GM23338 (cell line): ENCODE data around the gene CCDC57. TPM values are rescaled to one million over a fixed set of nuclear protein-coding genes. Genes with fewer than 3 reads are reported as not detected.

Source experiments
- ATAC-seq: fragments of 200-7000 bp; cut with Tn5 transposase; 3 replicates; pipeline ENCODE4 v1.9.1; 2020
- DNase-seq: peaks from one replicate; pipeline ENCODE4 v3.0.0-alpha.2; 2015; ENCODE audit warnings: low spot score
- H2AFZ ChIP-seq: fragments of 200-600 bp; sonication (generic); 2 replicates; pipeline ENCODE4 v1.8.0; 2016; ENCODE audit warnings: antibody characterized with exemption, mild to moderate bottlenecking, moderate library complexity
- H3F3A ChIP-seq: fragments of 200-600 bp; sonication (generic); replicated peaks from 2 replicates; pipeline ENCODE4 v1.8.0; 2017; ENCODE audit warnings: antibody characterized with exemption, mixed run types, low read depth
- H3K27ac ChIP-seq: fragments of 200-600 bp; sonication (generic); 2 replicates; pipeline ENCODE4 v1.6.1; 2016; ENCODE audit warnings: low read depth
- H3K27me3 ChIP-seq: fragments of 200-600 bp; sonication (generic); 2 replicates; pipeline ENCODE4 v1.8.0; 2016; ENCODE audit warnings: mild to moderate bottlenecking, mixed run types, moderate library complexity; ENCODE audit not compliant: insufficient read depth
- H3K36me3 ChIP-seq: fragments of 200-600 bp; sonication (generic); 2 replicates; pipeline ENCODE4 v1.8.0; 2016; ENCODE audit warnings: mild to moderate bottlenecking; ENCODE audit not compliant: insufficient read depth
- H3K4me1 ChIP-seq: fragments of 200-600 bp; sonication (generic); 2 replicates; pipeline ENCODE4 v1.8.0; 2016; ENCODE audit warnings: mild to moderate bottlenecking, moderate library complexity; ENCODE audit not compliant: insufficient read depth
- H3K4me2 ChIP-seq: fragments of 200-600 bp; sonication (generic); 2 replicates; pipeline ENCODE4 v1.7.1; 2017; ENCODE audit warnings: mixed run types
- H3K4me3 ChIP-seq: fragments of 200-600 bp; sonication (generic); 2 replicates; pipeline ENCODE4 v1.6.1; 2016; ENCODE audit warnings: mixed run types
- H3K79me2 ChIP-seq: fragments of 200-600 bp; sonication (generic); replicated peaks from 2 replicates; pipeline ENCODE4 v1.8.0; 2017; ENCODE audit warnings: mild to moderate bottlenecking; ENCODE audit not compliant: insufficient read depth
- H3K9me2 ChIP-seq: fragments of 200-600 bp; sonication (generic); 2 replicates; pipeline ENCODE4 v1.8.0; 2017; ENCODE audit not compliant: insufficient read depth
- H4K20me1 ChIP-seq: fragments of 200-600 bp; sonication (generic); replicated peaks from 2 replicates; pipeline ENCODE4 v1.8.0; 2017; ENCODE audit warnings: mild to moderate bottlenecking; ENCODE audit not compliant: insufficient read depth
- H3K27ac Mint-ChIP-seq: 2 replicates; pipeline ENCODE4 v1.8.0; 2020; ENCODE audit warnings: inconsistent platforms, mild to moderate bottlenecking, moderate library complexity, mixed read lengths
- H3K27me3 Mint-ChIP-seq: 3 replicates; pipeline ENCODE4 v1.8.0; 2022; ENCODE audit warnings: low read depth, mild to moderate bottlenecking, moderate library complexity, mixed read lengths, inconsistent platforms; ENCODE audit not compliant: insufficient read depth, poor library complexity
- H3K36me3 Mint-ChIP-seq: 3 replicates; pipeline ENCODE4 v1.8.0; 2021; ENCODE audit warnings: low read depth, mild to moderate bottlenecking, inconsistent platforms, moderate library complexity, mixed read lengths
- H3K4me1 Mint-ChIP-seq: 3 replicates; pipeline ENCODE4 v1.8.0; 2020; ENCODE audit warnings: mild to moderate bottlenecking, inconsistent platforms, mixed read lengths
- H3K4me3 Mint-ChIP-seq: 3 replicates; pipeline ENCODE4 v1.8.0; 2021; ENCODE audit warnings: moderate library complexity, mild to moderate bottlenecking, inconsistent platforms, mixed read lengths
- H3K9me3 Mint-ChIP-seq: 3 replicates; pipeline ENCODE4 v1.8.0; 2020; ENCODE audit warnings: moderate library complexity, mild to moderate bottlenecking, inconsistent platforms, mixed read lengths
- CREB1 ChIP-seq: fragments of 250-450 bp; sonication (Bioruptor Pico); IDR thresholded peaks from 2 replicates; pipeline ENCODE4 v1.5.0; 2020; ENCODE audit warnings: low read depth, mild to moderate bottlenecking, moderate library complexity
- EZH2 ChIP-seq: fragments of 200-600 bp; sonication (generic); IDR thresholded peaks from one replicate; pipeline ENCODE4 v1.8.0; 2017; ENCODE audit warnings: antibody characterized with exemption, mild to moderate bottlenecking, low read depth; ENCODE audit not compliant: unreplicated experiment
- EZH2phosphoT487 ChIP-seq: fragments of 200-600 bp; sonication (generic); IDR thresholded peaks from one replicate; pipeline ENCODE4 v1.8.1; 2018; ENCODE audit warnings: antibody characterized with exemption; ENCODE audit not compliant: unreplicated experiment
- JUNB ChIP-seq: IDR thresholded peaks from one replicate; pipeline ENCODE4 v1.6.1; 2016; ENCODE audit warnings: antibody characterized with exemption; ENCODE audit not compliant: unreplicated experiment
- NANOG ChIP-seq: IDR thresholded peaks from 2 replicates; pipeline ENCODE4 v1.6.1; 2016; ENCODE audit warnings: antibody characterized with exemption, borderline replicate concordance
- POLR2AphosphoS5 ChIP-seq: IDR thresholded peaks from 2 replicates; pipeline ENCODE4 v1.6.1; 2016; ENCODE audit warnings: antibody characterized with exemption, low read depth
- REST ChIP-seq: IDR thresholded peaks from one replicate; pipeline ENCODE4 v1.6.1; 2018; ENCODE audit warnings: antibody characterized with exemption; ENCODE audit not compliant: unreplicated experiment
- STAT1 ChIP-seq: IDR thresholded peaks from one replicate; pipeline ENCODE4 v1.6.1; 2016; ENCODE audit warnings: antibody characterized with exemption; ENCODE audit not compliant: unreplicated experiment
- ZNF114 ChIP-seq: fragments of 250-450 bp; sonication (Bioruptor Pico); IDR thresholded peaks from 2 replicates; pipeline ENCODE4 v1.5.0; 2020; ENCODE audit warnings: mild to moderate bottlenecking, moderate library complexity
- ZNF331 ChIP-seq: fragments of 250-450 bp; sonication (Bioruptor Pico); IDR thresholded peaks from 2 replicates; pipeline ENCODE4 v1.5.0; 2020; ENCODE audit warnings: low read depth, mild to moderate bottlenecking, moderate library complexity
- ZNF462 ChIP-seq: fragments of 250-450 bp; sonication (Bioruptor Pico); IDR thresholded peaks from 2 replicates; pipeline ENCODE4 v1.5.0; 2020; ENCODE audit warnings: mild to moderate bottlenecking, moderate library complexity
- polyA plus RNA-seq: library from polyadenylated mRNA; unstranded; fragments of >200 nt; fragmentation: Nextera tagmentation; extraction: Ambion mirVana; gene quantifications from 2 replicates; pipeline ENCODE4 v1.2.1, GENCODE V29; 2016
- total RNA-seq: library from RNA; depleted of rRNA; stranded (reverse); fragments of >200 nt; shearing (Covaris generic); gene quantifications from 2 replicates; pipeline ENCODE4 v1.2.3, GENCODE V29; 2014
- TF ChIP-seq, protein P1 (sequence below): IDR thresholded peaks from 2 replicates; pipeline ENCODE4 v1.6.1; 2016; ENCODE audit warnings: antibody characterized with exemption
- TF ChIP-seq, protein P2 (sequence below), 2 experiments: fragments of 200-600 bp in 1 of 2; sonication (generic) in 1 of 2; conservative IDR thresholded peaks; 2 replicates each; pipeline versions ENCODE4 v1.5.1 to v1.6.1; 2016 to 2017; ENCODE audit warnings: antibody characterized with exemption in 2 of 2, low read depth in 2 of 2, mild to moderate bottlenecking in 2 of 2, moderate library complexity in 1 of 2

Gene CCDC57
- total and polyA plus RNA-seq, 2 experiments from 2014 or later = 7.0 to 16.3 TPM

- no peaks in the 10 kb centered on the region for H3K27me3 ChIP-seq
- H2AFZ ChIP-seq = no peak overlapping the region
- peaks cover 29% of the 10 kb centered on the region for H4K20me1 ChIP-seq
- peaks cover 27% of the 10 kb centered on the region for H3K4me1 ChIP-seq
- TF ChIP-seq, protein P1, sequence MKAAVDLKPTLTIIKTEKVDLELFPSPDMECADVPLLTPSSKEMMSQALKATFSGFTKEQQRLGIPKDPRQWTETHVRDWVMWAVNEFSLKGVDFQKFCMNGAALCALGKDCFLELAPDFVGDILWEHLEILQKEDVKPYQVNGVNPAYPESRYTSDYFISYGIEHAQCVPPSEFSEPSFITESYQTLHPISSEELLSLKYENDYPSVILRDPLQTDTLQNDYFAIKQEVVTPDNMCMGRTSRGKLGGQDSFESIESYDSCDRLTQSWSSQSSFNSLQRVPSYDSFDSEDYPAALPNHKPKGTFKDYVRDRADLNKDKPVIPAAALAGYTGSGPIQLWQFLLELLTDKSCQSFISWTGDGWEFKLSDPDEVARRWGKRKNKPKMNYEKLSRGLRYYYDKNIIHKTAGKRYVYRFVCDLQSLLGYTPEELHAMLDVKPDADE = no peak
- TF ChIP-seq POLR2AphosphoS5 = no peak
- TF ChIP-seq EZH2phosphoT487 = no peak
- no peak for TF ChIP-seq CREB1 (CRISPR knock-in tag)
- TF ChIP-seq ZNF331 (CRISPR knock-in tag) = no peak
- no peak for TF ChIP-seq EZH2
- no peak for TF ChIP-seq REST
- TF ChIP-seq JUNB = no peak
- TF ChIP-seq, protein P2, sequence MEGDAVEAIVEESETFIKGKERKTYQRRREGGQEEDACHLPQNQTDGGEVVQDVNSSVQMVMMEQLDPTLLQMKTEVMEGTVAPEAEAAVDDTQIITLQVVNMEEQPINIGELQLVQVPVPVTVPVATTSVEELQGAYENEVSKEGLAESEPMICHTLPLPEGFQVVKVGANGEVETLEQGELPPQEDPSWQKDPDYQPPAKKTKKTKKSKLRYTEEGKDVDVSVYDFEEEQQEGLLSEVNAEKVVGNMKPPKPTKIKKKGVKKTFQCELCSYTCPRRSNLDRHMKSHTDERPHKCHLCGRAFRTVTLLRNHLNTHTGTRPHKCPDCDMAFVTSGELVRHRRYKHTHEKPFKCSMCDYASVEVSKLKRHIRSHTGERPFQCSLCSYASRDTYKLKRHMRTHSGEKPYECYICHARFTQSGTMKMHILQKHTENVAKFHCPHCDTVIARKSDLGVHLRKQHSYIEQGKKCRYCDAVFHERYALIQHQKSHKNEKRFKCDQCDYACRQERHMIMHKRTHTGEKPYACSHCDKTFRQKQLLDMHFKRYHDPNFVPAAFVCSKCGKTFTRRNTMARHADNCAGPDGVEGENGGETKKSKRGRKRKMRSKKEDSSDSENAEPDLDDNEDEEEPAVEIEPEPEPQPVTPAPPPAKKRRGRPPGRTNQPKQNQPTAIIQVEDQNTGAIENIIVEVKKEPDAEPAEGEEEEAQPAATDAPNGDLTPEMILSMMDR (conservative IDR thresholded peaks at IDR 0.05; ENCODE audit: low read depth in 2 of 2) = no peak
- no peak for TF ChIP-seq ZNF114 (CRISPR knock-in tag)
- TF ChIP-seq ZNF462 (CRISPR knock-in tag) = no peak
- TF ChIP-seq STAT1 = no peak
- TF ChIP-seq NANOG = no peak
- H3K4me1 Mint-ChIP-seq = peaks cover 10% of the 10 kb centered on the region
- no peaks in the 10 kb centered on the region for H3K9me3 Mint-ChIP-seq
- no peak for DNase-seq
- peak overlapping the region; percentile 59; the same call in 1 of the 2 replicates for H3K27ac ChIP-seq
- H3K36me3 ChIP-seq = peaks cover 11% of the 10 kb centered on the region; the same call in 1 of the 2 replicates
- H3K36me3 Mint-ChIP-seq = peaks cover 39% of the 10 kb centered on the region; the same call in 2 of the 3 replicates
- 0 out of 2 replicates have a peak, but pooled peaks cover 17% of the 10 kb centered on the region for H3F3A ChIP-seq
- H3K79me2 ChIP-seq = peaks cover 53% of the 10 kb centered on the region
- H3K27ac Mint-ChIP-seq = peak overlapping the region; percentile 62; the same call in 1 of the 2 replicates
- peak overlapping the region; percentile 91 for H3K4me2 ChIP-seq
- peak overlapping the region; percentile 88 for H3K4me3 ChIP-seq
- peak overlapping the region; percentile 73 for H3K4me3 Mint-ChIP-seq
- no peaks in the 10 kb centered on the region for H3K9me2 ChIP-seq
- peaks cover 8% of the 10 kb centered on the region for H3K27me3 Mint-ChIP-seq
- ATAC-seq = no peak
These were observed 116.6 kb downstream of the CCDC57 start for GRCh38 chr17:82095777-82096708.
